GM18867 (cell line): ENCODE results near the gene TMEM181.
A peak's percentile ranks its signal among the peaks of the same experiment; 100 is the strongest.
"Not testable (repeated sequence)": the region's sequence is repeated elsewhere in the genome, so short reads cannot be mapped to it uniquely, and the experiment has no call there.

Experiments
- ATAC-seq: cut with Tn5 transposase; IDR thresholded peaks from one replicate; pipeline ENCODE4 v1.9.1; 2021; ENCODE audit warnings: mild to moderate bottlenecking, moderate library complexity; ENCODE audit not compliant: unreplicated experiment

Gene TMEM181

GRCh38 chr6:158634695-158635426, 75.0 kb downstream of the TMEM181 start:
- ATAC-seq: no peak

GRCh38 chr6:158635427-158636073, 75.7 kb downstream of the TMEM181 start:
- no peak for ATAC-seq

GRCh38 chr6:158636778-158637177, 76.9 kb downstream of the TMEM181 start:
- ATAC-seq: no peak

GRCh38 chr6:158638324-158638854, 78.5 kb downstream of the TMEM181 start:
- no peak for ATAC-seq

- no peak for ATAC-seq
Observed at GRCh38 chr6:158639056-158639455, 79.2 kb downstream of the TMEM181 start.

- no peak for ATAC-seq
Observed at GRCh38 chr6:158640519-158640918, 80.6 kb downstream of the TMEM181 start.

GRCh38 chr6:158642097-158642601, 82.3 kb downstream of the TMEM181 start:
- no peak for ATAC-seq

- no peak for ATAC-seq
Observed at GRCh38 chr6:158643836-158644230, 83.9 kb downstream of the TMEM181 start.

- peak; percentile 66 for ATAC-seq
Observed at GRCh38 chr6:158644231-158645063, 84.6 kb downstream of the TMEM181 start, which contains the start of gene DYNLT1. DYNLT1 (minus strand) TSS chr6:158644743; CDS start chr6:158644708, 35 bp downstream.

GRCh38 chr6:158645064-158646022, 85.5 kb downstream of the TMEM181 start:
- ATAC-seq: no peak

- ATAC-seq: no peak
Observed at GRCh38 chr6:158646023-158646910, 86.4 kb downstream of the TMEM181 start.

- ATAC-seq: no peak
Observed at GRCh38 chr6:158647501-158647900, 87.6 kb downstream of the TMEM181 start.

- peak; percentile 30 for ATAC-seq
Observed at GRCh38 chr6:158648682-158649131, 88.8 kb downstream of the TMEM181 start.

- ATAC-seq: peak; percentile 55
Observed at GRCh38 chr6:158649289-158650143, 89.6 kb downstream of the TMEM181 start, which contains the start of gene SYTL3. SYTL3 (plus strand) TSS chr6:158650054; CDS start chr6:158663269, 13,215 bp downstream.

- ATAC-seq: not testable (repeated sequence)
Observed at GRCh38 chr6:158651981-158652737, 92.3 kb downstream of the TMEM181 start.

- no peak for ATAC-seq
Observed at GRCh38 chr6:158653577-158654354, 93.9 kb downstream of the TMEM181 start.
